ENCODE results near the gene TP73. TPM values are rescaled to one million over a fixed set of nuclear protein-coding genes. Genes with fewer than 3 reads are reported as not detected.
"Not testable (repeated sequence)": the region's sequence is repeated elsewhere in the genome, so short reads cannot be mapped to it uniquely, and the experiment has no call there.

Gene TP73
- total RNA-seq, 1 donor from 2014 or later: 2.2 TPM

DNA sequence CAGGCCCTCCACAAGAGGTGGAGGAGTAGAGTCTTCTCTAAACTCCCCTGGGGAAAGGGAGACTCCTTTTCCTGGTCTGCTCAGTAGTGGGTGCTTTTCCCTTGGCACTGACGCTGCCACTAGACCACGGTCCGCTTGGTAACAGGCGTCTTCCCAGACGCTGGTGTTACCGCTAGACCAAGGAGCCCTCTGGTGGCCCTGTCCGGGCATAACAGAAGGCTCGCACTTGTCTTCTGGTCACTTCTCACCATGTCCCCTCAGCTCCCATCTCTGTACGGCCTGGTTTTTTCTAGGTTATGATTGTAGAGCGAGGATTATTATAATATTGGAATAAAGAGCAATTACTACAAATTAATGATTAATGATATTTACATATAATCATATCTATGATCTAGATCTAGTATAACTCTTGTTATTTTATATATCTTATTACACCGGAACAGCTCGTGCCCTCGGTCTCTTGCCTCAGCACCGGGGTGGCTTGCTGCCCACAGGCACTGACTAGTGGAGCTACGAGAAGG lies 31.1 kb upstream of the TP73 start:
- H3K4me3 Mint-ChIP-seq (ENCODE audit: low read depth); H3K9me3 Mint-ChIP-seq (ENCODE audit: low read depth); H3K27ac Mint-ChIP-seq; H3K36me3 Mint-ChIP-seq (ENCODE audit: insufficient read depth); DNase-seq (ENCODE audit: low spot score, unreplicated experiment): not testable (repeated sequence)
- peak; percentile 63 for TF ChIP-seq CTCF (IDR thresholded peaks at IDR 0.05; ENCODE audit: unreplicated experiment)
- peaks cover 17% of the 10 kb centered on the region for H3K27me3 Mint-ChIP-seq
- peaks cover 12% of the 10 kb centered on the region for H3K4me1 Mint-ChIP-seq (ENCODE audit: low read depth)

DNA sequence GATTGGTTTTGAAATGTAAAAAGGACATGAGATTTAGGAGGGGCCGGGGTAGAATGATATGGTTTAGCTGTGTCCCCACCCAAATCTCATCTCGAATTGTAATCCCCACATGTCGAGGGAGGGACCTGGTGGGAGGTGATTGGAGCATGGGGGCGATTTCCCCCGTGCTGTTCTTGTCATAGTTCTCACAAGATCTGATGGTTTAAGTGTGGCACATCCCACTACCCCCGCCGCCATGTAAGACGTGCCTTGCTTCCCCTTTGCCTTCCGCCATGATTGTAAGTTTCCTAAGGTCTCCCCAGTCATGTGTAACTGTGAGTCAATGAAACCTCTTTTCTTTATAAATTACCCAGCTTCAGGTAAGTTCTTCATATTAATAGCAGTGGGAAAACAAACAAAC lies 30.2 kb upstream of the TP73 start:
- H3K36me3 Mint-ChIP-seq (ENCODE audit: insufficient read depth); H3K9me3 Mint-ChIP-seq (ENCODE audit: low read depth); H3K4me3 Mint-ChIP-seq (ENCODE audit: low read depth); H3K27ac Mint-ChIP-seq; DNase-seq (ENCODE audit: low spot score, unreplicated experiment): not testable (repeated sequence)
- H3K4me1 Mint-ChIP-seq (ENCODE audit: low read depth): peaks cover 13% of the 10 kb centered on the region
- H3K27me3 Mint-ChIP-seq: peaks cover 17% of the 10 kb centered on the region

DNA sequence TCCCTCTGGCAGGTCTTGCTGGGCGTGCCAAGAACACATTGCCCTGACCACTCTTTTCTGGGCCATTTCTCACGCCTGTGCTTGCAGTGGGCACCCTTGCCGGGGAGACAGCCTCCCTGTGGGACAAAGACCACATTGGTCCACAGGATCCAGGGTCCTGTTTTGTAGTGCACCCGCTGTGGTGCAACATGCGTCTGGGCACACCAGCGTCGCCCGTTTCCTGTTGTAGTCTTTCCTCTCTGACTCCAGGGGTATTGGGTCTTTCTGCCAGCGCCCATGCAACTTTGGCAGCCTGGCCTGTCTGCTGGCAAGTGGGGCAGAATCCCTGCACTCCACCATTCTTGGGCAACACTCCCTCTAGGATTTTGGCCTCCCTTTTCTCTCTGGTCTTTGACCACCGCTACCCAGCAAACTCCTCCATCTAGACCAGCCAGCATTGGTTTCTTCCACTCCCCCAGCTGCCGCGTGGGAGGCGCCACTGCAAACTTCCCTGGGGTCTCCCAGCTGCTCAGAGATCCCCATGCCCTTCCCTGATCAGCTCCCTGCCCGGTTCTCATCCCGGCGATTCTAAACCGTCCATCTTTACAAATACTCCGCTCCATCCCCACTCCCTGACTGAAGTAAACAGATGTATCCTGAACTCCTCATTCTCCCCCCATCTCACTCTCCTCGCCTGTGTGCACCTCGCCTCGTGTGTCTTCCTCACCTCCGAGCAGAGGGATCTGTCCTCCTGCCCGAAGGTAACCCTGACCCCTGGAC lies 28.7 kb upstream of the TP73 start:
- Mint-ChIP-seq H3K9me3 (ENCODE audit: low read depth) (no peaks in the 10 kb centered on the region), H3K36me3 (ENCODE audit: insufficient read depth) (peaks cover 2% of the 10 kb centered on the region), H3K4me1 (ENCODE audit: low read depth) (peaks cover 13% of the 10 kb centered on the region), H3K4me3 (ENCODE audit: low read depth) (peak overlapping the region; percentile 89), H3K27ac (peak overlapping the region; percentile 46), H3K27me3 (peaks cover 17% of the 10 kb centered on the region)
- no peak for DNase-seq (ENCODE audit: low spot score, unreplicated experiment)
- no peak for TF ChIP-seq CTCF (IDR thresholded peaks at IDR 0.05; ENCODE audit: unreplicated experiment)

DNA sequence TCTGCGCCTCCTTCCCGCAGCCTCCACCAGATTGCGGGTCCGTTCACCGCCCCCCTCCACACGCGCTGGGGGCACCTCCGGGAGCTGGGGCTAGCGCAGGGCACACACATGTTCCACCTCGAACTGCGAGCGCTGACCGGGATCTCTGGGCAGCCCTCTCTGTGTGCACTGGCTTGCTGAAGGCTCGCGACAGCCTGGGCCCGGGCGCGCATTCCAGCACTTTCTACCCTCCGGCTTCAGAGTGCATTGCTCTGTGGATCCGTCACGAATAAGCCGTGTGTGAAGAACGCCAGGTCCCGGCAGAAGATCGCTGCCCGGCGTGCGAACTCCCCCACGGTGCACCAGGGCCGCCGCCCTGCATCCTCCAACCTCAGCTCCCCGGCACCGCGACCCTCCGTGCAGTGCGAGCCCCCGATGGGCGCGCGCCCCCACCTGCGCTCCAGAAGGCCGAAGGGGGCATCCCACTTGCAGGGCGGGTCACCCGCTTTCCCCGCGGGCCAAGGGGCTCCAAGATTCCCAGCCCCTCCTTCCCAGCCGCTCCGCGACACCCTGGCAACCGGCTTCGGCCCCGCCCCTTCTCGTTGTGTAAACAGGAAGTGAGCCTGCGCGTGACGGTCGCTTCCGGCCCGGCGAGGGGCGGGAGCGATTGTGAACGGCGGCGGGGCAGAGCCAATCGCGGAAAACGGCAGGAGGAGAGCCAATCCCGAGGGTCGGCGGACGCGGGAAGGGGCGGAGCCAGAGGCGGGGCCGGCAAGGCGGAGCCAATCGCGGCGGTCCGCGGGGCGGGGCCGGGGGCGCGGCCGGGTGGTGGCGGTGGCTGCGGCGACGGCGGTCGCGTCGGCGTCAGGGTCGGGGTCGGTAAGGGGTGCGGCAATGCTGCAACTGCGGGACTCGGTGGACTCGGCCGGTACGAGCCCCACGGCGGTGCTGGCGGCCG lies 27.8 kb upstream of the TP73 start, which contains the start of gene TPRG1L:
Gene TPRG1L (plus strand): TSS at position 816 of the 937 bp plus-strand sequence. CDS start 58 bp downstream, at position 874.
- peak; percentile 99 for DNase-seq (ENCODE audit: low spot score, unreplicated experiment)
- no peak for TF ChIP-seq CTCF (IDR thresholded peaks at IDR 0.05; ENCODE audit: unreplicated experiment)
- Mint-ChIP-seq H3K27ac (peak within 1 kb of the TSS; percentile 92), H3K9me3 (ENCODE audit: low read depth) (no peaks in the 10 kb centered on the region), H3K27me3 (peaks cover 17% of the 10 kb centered on the region), H3K36me3 (ENCODE audit: insufficient read depth) (peaks cover 2% of the 10 kb centered on the region), H3K4me3 (ENCODE audit: low read depth) (peak within 1 kb of the TSS; percentile 89), H3K4me1 (ENCODE audit: low read depth) (peaks cover 13% of the 10 kb centered on the region)

DNA sequence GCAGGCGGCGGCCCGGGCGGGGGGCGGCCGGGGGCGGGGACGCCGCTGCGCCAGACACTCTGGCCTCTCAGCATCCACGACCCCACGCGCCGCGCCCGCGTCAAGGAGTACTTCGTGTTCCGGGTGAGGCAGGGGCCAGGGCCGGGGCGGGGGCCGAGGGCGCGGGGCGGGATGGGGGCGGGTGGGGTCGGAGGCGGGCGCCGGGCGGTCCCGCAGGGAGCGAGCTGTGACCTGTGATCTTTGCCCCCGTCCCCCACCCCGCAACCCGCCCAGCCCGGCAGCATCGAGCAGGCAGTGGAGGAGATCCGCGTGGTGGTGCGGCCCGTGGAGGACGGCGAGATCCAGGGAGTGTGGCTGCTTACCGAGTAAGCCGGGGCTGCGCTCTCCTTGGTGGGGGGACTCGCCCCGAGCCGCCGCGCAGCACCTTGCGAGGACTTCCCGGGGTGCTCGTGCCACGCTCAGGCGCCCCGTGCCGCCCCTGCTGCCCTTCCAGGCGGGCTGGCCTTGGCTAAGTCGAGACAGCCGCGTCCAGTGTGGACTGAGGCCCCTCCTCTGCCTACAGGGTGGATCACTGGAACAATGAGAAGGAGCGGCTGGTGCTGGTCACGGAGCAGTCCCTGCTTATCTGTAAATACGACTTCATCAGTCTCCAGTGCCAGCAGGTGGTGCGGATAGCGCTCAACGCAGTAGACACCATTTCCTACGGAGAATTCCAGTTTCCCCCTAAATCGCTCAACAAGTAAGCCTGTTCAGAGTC lies 27.0 kb upstream of the TP73 start:
- no peak for TF ChIP-seq CTCF (IDR thresholded peaks at IDR 0.05; ENCODE audit: unreplicated experiment)
- H3K4me1 Mint-ChIP-seq (ENCODE audit: low read depth): peaks cover 13% of the 10 kb centered on the region

More for the DNA sequence above, 27.0 kb upstream of the TP73 start:
- Mint-ChIP-seq H3K27ac (peak overlapping the region; percentile 92), H3K9me3 (ENCODE audit: low read depth) (no peaks in the 10 kb centered on the region), H3K4me3 (ENCODE audit: low read depth) (peak overlapping the region; percentile 89), H3K27me3 (peaks cover 8% of the 10 kb centered on the region), H3K36me3 (ENCODE audit: insufficient read depth) (peaks cover 2% of the 10 kb centered on the region)
- DNase-seq (ENCODE audit: low spot score, unreplicated experiment): no peak
